Fibroblast of villous mesenchyme (primary cell): ENCODE measurements around the gene LONRF3. TPM values are rescaled to one million over a fixed set of nuclear protein-coding genes. Genes with fewer than 3 reads are reported as not detected.

Experiments used
- DNase-seq: peaks from one replicate; pipeline ENCODE4 v3.0.0-alpha.2; 2010; ENCODE audit warnings: low read depth
- H3K4me3 ChIP-seq: 2 replicates; pipeline ENCODE4 v1.5.1; 2011; ENCODE audit warnings: low read depth, mild to moderate bottlenecking, low read length
- CTCF ChIP-seq: IDR thresholded peaks from 2 replicates; pipeline ENCODE4 v1.5.1; 2012; ENCODE audit warnings: low read depth, mild to moderate bottlenecking, low read length; ENCODE audit not compliant: insufficient read depth
- total RNA-seq: library from RNA; depleted of rRNA; stranded (reverse); fragments of >200 nt; gene quantifications from 2 replicates; pipeline ENCODE4 v1.2.3, GENCODE V29; 2012

LONRF3 gene
- 0.43 TPM in 1 of 2 replicates, not detected in the other for total RNA-seq

GRCh38 chrX:118974088-118974907, at the start of gene LONRF3:
Gene LONRF3 (plus strand): TSS chrX:118974618. CDS start chrX:118974781, 163 bp downstream.
- peak within 1 kb of the TSS; percentile 31 for H3K4me3 ChIP-seq
- TF ChIP-seq CTCF, result no peak
- DNase-seq, result peak; percentile 57

- peak; percentile 1 for DNase-seq
- no peak for TF ChIP-seq CTCF
- H3K4me3 ChIP-seq, result no peak overlapping the region
Observed at GRCh38 chrX:118928151-118928550, 46.3 kb upstream of the LONRF3 start.

GRCh38 chrX:118935352-118935751, 39.1 kb upstream of the LONRF3 start:
- no peak overlapping the region for H3K4me3 ChIP-seq
- TF ChIP-seq CTCF, result no peak
- no peak for DNase-seq

GRCh38 chrX:118941147-118941546, 33.3 kb upstream of the LONRF3 start:
- H3K4me3 ChIP-seq, result no peak overlapping the region
- no peak for DNase-seq
- TF ChIP-seq CTCF, result no peak

GRCh38 chrX:118943102-118943501, 31.3 kb upstream of the LONRF3 start:
- H3K4me3 ChIP-seq, result no peak overlapping the region
- no peak for TF ChIP-seq CTCF
- DNase-seq, result no peak

GRCh38 chrX:118945921-118946320, 28.5 kb upstream of the LONRF3 start:
- no peak for DNase-seq
- TF ChIP-seq CTCF, result no peak
- no peak overlapping the region for H3K4me3 ChIP-seq

- DNase-seq, result no peak
- no peak overlapping the region for H3K4me3 ChIP-seq
- TF ChIP-seq CTCF, result no peak
Observed at GRCh38 chrX:118948270-118948669, 26.1 kb upstream of the LONRF3 start.
